Vein endothelial cell (primary cell): ENCODE results near the gene CDC25A. TPM values are rescaled to one million over a fixed set of nuclear protein-coding genes. Genes with fewer than 3 reads are reported as not detected.

Source experiments
- small RNA-seq: library from RNA; depleted of rRNA; stranded (forward); fragments of <200 nt; gene quantifications from one replicate; pipeline ENCODE3, GENCODE V24; 2012
- total RNA-seq: library from RNA; depleted of rRNA; stranded (reverse); fragments of >200 nt; gene quantifications from 2 replicates; pipeline ENCODE4 v1.2.3, GENCODE V29; 2012

The CDC25A gene
- total RNA-seq: 12.4 and 20.9 TPM in 2 replicates

GRCh38 chr3:48188266-48189201 is at the start of gene CDC25A:
CDC25A (minus strand) TSS chr3:48188417; CDS start chr3:48187947, 470 bp downstream.

DNA sequence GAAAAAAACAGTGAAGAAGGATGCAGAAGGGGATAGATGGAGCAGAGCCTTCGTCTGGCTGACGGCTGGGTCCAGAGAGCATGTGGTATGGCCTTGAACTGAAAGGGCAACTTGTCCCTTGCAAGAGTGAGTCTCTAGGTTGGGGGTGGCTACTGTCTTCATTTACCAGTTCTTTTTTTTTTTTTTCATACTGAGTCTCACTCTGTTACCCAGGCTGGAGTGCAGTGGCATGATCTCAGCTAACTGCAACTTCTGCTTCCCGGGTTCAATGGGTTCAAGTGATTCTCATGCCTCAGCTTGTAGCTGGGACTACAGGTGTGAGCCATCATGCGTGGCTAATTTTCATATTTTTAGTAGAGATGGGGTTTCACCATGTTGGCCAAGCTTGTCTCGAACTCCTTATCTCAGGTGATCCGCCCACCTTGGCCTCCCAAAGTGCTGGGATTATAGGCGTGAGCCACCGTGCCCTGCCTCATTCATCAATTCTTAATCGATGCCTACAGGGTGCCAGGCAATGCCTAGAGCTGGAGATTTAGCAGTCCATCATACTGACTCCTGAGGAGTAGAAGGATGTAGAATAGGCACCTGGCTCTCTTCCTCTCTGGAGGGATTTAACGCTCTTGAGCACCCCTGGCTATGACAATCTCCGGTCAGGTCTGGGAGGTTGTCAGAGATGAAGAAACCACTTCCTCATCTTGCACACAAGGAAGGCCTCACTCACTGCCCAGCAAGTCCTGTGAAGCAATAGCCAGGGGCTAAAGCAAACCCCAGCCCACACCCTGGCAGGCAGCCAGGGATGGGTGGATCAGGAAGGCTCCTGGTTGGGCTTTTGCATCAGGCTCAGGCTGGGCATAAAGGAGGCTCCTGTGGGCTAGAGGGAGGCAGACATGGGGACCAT is 34.6 kb upstream of the CDC25A start, which contains the start of gene CAMP:
Gene CAMP (plus strand): TSS at position 880 of the 898 bp plus-strand sequence. CDS start 17 bp downstream, at position 897.

Small RNA genes lying within 50 kb of the gene (small RNA-seq; reads per million reads assigned to genes)
- gene MIR4443 (not detected), gene NDUFB1P1 (not detected), gene RNU7-128P (not detected), gene SNRPFP4 (not detected)

Other genes starting within 250 kb of the CDC25A start
- gene MAP4, start 172.0 kb downstream of the CDC25A start, total RNA-seq: 158 and 177 TPM in 2 replicates
- gene CAMP, start 35.1 kb upstream of the CDC25A start, total RNA-seq: not detected in 2 replicates
- gene ZNF589, start 52.7 kb upstream of the CDC25A start, total RNA-seq: 7.8 and 9.0 TPM in 2 replicates
- 23.1 and 30.1 TPM in 2 replicates for gene NME6, start 113.0 kb upstream of the CDC25A start, total RNA-seq
- gene SPINK8, start 145.2 kb upstream of the CDC25A start, total RNA-seq: not detected in 2 replicates
- gene FBXW12, start 183.8 kb upstream of the CDC25A start, total RNA-seq: not detected in 2 replicates
- gene PLXNB1, start 241.7 kb upstream of the CDC25A start, total RNA-seq: 32.2 and 42.8 TPM in 2 replicates